Loucy (cell line): ENCODE measurements around the gene SH3PXD2B.
"Not testable (repeated sequence)": the region's sequence is repeated elsewhere in the genome, so short reads cannot be mapped to it uniquely, and the experiment has no call there.

Source experiments
- EZH2phosphoT487 ChIP-seq: fragments of 200-600 bp; IDR thresholded peaks from 2 replicates; pipeline ENCODE4 v1.6.1; 2018; ENCODE audit warnings: antibody characterized with exemption, mild to moderate bottlenecking, moderate library complexity, borderline replicate concordance
- TF ChIP-seq, protein P1 (sequence below): fragments of 200-600 bp; sonication (generic); conservative IDR thresholded peaks from 2 replicates; pipeline ENCODE4 v1.5.1; 2014; ENCODE audit warnings: mild to moderate bottlenecking, antibody characterized with exemption, low read length

DNA sequence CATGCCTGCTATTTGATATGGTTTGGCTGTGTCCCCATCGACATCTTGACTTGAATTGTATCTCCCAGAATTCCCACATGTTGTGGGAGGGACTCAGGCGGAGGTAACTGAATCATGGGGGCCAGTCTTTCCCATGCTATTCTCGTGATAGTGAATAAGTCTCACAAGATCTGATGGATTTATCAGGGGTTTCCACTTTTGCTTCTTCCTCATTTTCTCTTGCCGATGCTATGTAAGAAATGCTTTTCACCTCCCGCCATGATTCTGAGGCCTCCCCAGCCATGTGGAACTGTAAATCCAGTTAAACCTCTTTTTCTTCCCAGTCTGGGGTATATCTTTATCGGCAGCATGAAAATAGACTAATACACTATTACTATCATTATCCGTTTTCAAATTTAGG is 101.8 kb downstream of the SH3PXD2B start:
- TF ChIP-seq, protein P1, sequence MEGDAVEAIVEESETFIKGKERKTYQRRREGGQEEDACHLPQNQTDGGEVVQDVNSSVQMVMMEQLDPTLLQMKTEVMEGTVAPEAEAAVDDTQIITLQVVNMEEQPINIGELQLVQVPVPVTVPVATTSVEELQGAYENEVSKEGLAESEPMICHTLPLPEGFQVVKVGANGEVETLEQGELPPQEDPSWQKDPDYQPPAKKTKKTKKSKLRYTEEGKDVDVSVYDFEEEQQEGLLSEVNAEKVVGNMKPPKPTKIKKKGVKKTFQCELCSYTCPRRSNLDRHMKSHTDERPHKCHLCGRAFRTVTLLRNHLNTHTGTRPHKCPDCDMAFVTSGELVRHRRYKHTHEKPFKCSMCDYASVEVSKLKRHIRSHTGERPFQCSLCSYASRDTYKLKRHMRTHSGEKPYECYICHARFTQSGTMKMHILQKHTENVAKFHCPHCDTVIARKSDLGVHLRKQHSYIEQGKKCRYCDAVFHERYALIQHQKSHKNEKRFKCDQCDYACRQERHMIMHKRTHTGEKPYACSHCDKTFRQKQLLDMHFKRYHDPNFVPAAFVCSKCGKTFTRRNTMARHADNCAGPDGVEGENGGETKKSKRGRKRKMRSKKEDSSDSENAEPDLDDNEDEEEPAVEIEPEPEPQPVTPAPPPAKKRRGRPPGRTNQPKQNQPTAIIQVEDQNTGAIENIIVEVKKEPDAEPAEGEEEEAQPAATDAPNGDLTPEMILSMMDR = not testable (repeated sequence)
- not testable (repeated sequence) for TF ChIP-seq EZH2phosphoT487
